Esophagus squamous epithelium (tissue), 5 donors: Measurements from ENCODE around the gene OR5C1. TPM values are rescaled to one million over a fixed set of nuclear protein-coding genes. Genes with fewer than 3 reads are reported as not detected.
"Not testable (repeated sequence)": the region's sequence is repeated elsewhere in the genome, so short reads cannot be mapped to it uniquely, and the experiment has no call there.

Source experiments
- DNase-seq: peaks from one replicate; lab custom pipeline; 2025; lab: John Stamatoyannopoulos, UW
- H3K27ac ChIP-seq, 4 donors: fragments of 200-600 bp; sonication (generic); one replicate each; pipeline ENCODE4 v1.5.1; 2016 to 2019; ENCODE audit warnings: mild to moderate bottlenecking in 1 of 4
- H3K27me3 ChIP-seq, 4 donors: fragments of 200-600 bp; sonication (generic); 1 replicate in 3 of 4; 2 replicates in 1 of 4; pipeline versions ENCODE4 v1.5.1 to v1.6.0; 2017 to 2021; ENCODE audit warnings: antibody characterized with exemption in 1 of 4
- H3K36me3 ChIP-seq, 3 donors: fragments of 200-600 bp; sonication (generic); one replicate each; pipeline ENCODE4 v1.5.1; 2016 to 2019
- H3K4me1 ChIP-seq, 3 donors: fragments of 200-600 bp; sonication (generic); one replicate each; pipeline ENCODE4 v1.5.1; 2017 to 2019
- H3K4me3 ChIP-seq, 4 donors: fragments of 200-600 bp; sonication (generic); 1 replicate in 3 of 4; 2 replicates in 1 of 4; pipeline ENCODE4 v1.5.1; 2016 to 2019; ENCODE audit warnings: mild to moderate bottlenecking in 2 of 4, moderate library complexity in 1 of 4
- H3K9me3 ChIP-seq, 3 donors: fragments of 200-600 bp; sonication (generic); one replicate each; pipeline ENCODE4 v1.5.1; 2016 to 2019
- CTCF ChIP-seq, 6 experiments: fragments of 450-650 bp in 4 of 6; fragments of 200-600 bp in 2 of 6; sonication (generic) in 2 of 6; IDR thresholded peaks; one replicate each; pipeline ENCODE4 v1.5.1; 2016 to 2019; ENCODE audit warnings: antibody characterized with exemption in 6 of 6, mild to moderate bottlenecking in 4 of 6, moderate library complexity in 4 of 6
- POLR2A ChIP-seq, 4 donors: fragments of 450-650 bp; IDR thresholded peaks; one replicate each; pipeline ENCODE4 v1.6.1; 2017; ENCODE audit warnings: antibody characterized with exemption in 4 of 4, mild to moderate bottlenecking in 4 of 4, moderate library complexity in 3 of 4
- WGBS, 2 donors: methylation state at CpG; one replicate each; pipeline ENCODE4 v1.1.5; 2018; 5-methylcytosine and 5-hydroxymethylcytosine counted together
- intact Hi-C: fragments of 100-400 bp; cut with DNase I; formaldehyde crosslinking; loops from one replicate; pipeline ENCODE4 v1.15.0; 2022
- total RNA-seq, 4 donors: library from RNA; depleted of rRNA; stranded (reverse); fragments of >200 nt; gene quantifications; one replicate each; pipeline ENCODE4 v1.1.0, GENCODE V29; 2016
- donor health status: DM: yes; HTN: yes; CAD: no.

Gene OR5C1
- total RNA-seq, 4 donors from 2014 or later: not detected

- Histone ChIP-seq H3K27ac (no peak overlapping the region), H3K4me3 (no peak overlapping the region), H3K9me3 (no peaks in the 10 kb centered on the region), H3K4me1 (peaks cover 0 to 10% (median 0%) of the 10 kb centered on the region in 3 donors), H3K36me3 (no peaks in the 10 kb centered on the region), H3K27me3 (no peaks in the 10 kb centered on the region)
- no peak for TF ChIP-seq CTCF (IDR thresholded peaks at IDR 0.05)
- no peak for TF ChIP-seq POLR2A (IDR thresholded peaks at IDR 0.05)
- intact Hi-C loops: no loop called here
- 94 to 99% methylated on average over 8 to 9 of the region's 14 CpGs for WGBS, 2 donors
- no peak for DNase-seq
These were observed 48.6 kb downstream of the OR5C1 start for GRCh38 chr9:122837266-122837850.

GRCh38 chr9:122838441-122838840 lies 49.7 kb downstream of the OR5C1 start:
- H3K27ac ChIP-seq, H3K4me3 ChIP-seq, H3K36me3 ChIP-seq, DNase-seq, H3K27me3 ChIP-seq, H3K9me3 ChIP-seq, intact Hi-C loops: not testable (repeated sequence)
- WGBS, 2 donors: 80 to 86% methylated on average over 1 of the region's 3 CpGs
- peaks cover 0 to 10% (median 0%) of the 10 kb centered on the region in 3 donors for H3K4me1 ChIP-seq

Other genes starting within 250 kb of the OR5C1 start
- gene OR1N2, start 235.8 kb upstream of the OR5C1 start, total RNA-seq: under 1 TPM in 1 of 4 donors, not detected in 3; 0.38 TPM
- gene OR1L8, start 205.5 kb upstream of the OR5C1 start, total RNA-seq: under 1 TPM in 1 of 4 donors, not detected in 3; 0.38 TPM
- gene OR1Q1, start 174.2 kb upstream of the OR5C1 start, total RNA-seq: not detected
- gene OR1B1, start 131.3 kb upstream of the OR5C1 start, total RNA-seq: not detected
- gene OR1L1, start 127.2 kb upstream of the OR5C1 start, total RNA-seq: not detected
- not detected for gene OR1L3, start 113.8 kb upstream of the OR5C1 start, total RNA-seq
- not detected for gene OR1L4, start 64.9 kb upstream of the OR5C1 start, total RNA-seq
- not detected for gene OR1L6, start 46.6 kb upstream of the OR5C1 start, total RNA-seq
- gene OR1K1, start 11.2 kb downstream of the OR5C1 start, total RNA-seq: not detected
- 10 to 100 TPM in 3 of 4 donors, 1 to 10 TPM in 1; 9.7 to 17.0 (median 14.3) TPM for gene PDCL, start 39.7 kb downstream of the OR5C1 start, total RNA-seq
- gene RC3H2, start 116.4 kb downstream of the OR5C1 start, total RNA-seq: 10 to 100 TPM; 24.6 to 46.3 (median 30.2) TPM
- 10 to 100 TPM in 1 of 4 donors, 1 to 10 TPM in 3; 4.0 to 11.3 (median 7.1) TPM for gene ZBTB6, start 124.4 kb downstream of the OR5C1 start, total RNA-seq
- gene ZBTB26, start 142.6 kb downstream of the OR5C1 start, total RNA-seq: 1 to 10 TPM; 1.7 to 6.5 (median 2.9) TPM
- gene RABGAP1, start 152.1 kb downstream of the OR5C1 start, total RNA-seq: 10 to 100 TPM; 28.4 to 57.4 (median 33.6) TPM
- 1 to 10 TPM in 1 of 4 donors, under 1 TPM in 1, not detected in 2; 0.68 to 1.9 TPM for gene GPR21, start 244.7 kb downstream of the OR5C1 start, total RNA-seq